ENCODE measurements around the gene PHF11. TPM values are rescaled to one million over a fixed set of nuclear protein-coding genes. Genes with fewer than 3 reads are reported as not detected.
"Not testable (repeated sequence)": the region's sequence is repeated elsewhere in the genome, so short reads cannot be mapped to it uniquely, and the experiment has no call there.

The PHF11 gene
- total RNA-seq, 3 donors from 2014 or later, result 35.6 to 50.5 (median 36.6) TPM

DNA sequence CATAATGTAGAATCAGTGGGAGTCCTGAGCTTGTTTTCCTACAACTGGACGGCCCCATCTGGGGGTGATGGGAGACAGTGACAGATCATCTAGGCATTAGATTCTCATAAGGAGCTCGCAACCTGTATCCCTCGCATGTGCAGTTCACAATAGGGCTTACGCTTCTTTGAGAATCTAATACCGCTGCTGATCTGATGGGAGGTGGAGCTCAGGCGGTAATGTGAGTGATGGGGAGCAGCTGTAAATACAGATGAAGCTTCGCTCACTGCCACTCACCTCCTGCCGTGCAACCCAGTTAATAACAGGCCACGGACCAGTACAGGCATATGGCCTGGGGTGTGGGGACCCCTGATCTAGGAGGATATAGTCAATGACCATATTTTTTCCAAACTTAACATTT lies 50.8 kb downstream of the PHF11 start:
- H3K4me3 Mint-ChIP-seq, result no peak overlapping the region
- DNase-seq (no peak), ATAC-seq (no peak)
- no peaks in the 10 kb centered on the region for H3K27me3 Mint-ChIP-seq (ENCODE audit: low read depth)
- no peaks in the 10 kb centered on the region for H3K4me1 Mint-ChIP-seq (ENCODE audit: low read depth)
- H3K36me3 Mint-ChIP-seq (ENCODE audit: insufficient read depth), result peaks cover 21% of the 10 kb centered on the region
- H3K9me3 Mint-ChIP-seq, result no peaks in the 10 kb centered on the region

DNA sequence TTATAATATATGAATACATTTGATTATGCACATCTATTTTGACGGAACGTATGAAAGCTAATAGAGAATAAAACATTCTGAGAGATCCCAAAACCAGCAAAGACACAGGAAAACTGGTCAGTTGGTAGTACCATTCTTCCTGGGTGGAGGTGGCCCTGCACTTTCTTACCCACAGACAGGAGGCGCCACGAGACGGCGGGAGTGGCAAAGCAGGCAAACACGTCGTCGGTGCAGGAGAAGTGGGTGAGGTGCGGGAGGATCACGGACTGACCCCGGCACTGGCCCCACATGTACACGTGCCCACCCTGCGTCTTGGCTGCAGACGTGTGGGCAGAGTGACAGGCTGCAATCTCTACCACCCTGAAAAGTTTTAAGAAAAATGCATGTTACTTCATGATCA lies 53.5 kb downstream of the PHF11 start:
- Mint-ChIP-seq H3K4me3 (no peak overlapping the region), H3K9me3 (no peaks in the 10 kb centered on the region), H3K36me3 (ENCODE audit: insufficient read depth) (peaks cover 28% of the 10 kb centered on the region), H3K4me1 (ENCODE audit: low read depth) (no peaks in the 10 kb centered on the region), H3K27me3 (ENCODE audit: low read depth) (no peaks in the 10 kb centered on the region)
- ATAC-seq (no peak), DNase-seq (no peak)

DNA sequence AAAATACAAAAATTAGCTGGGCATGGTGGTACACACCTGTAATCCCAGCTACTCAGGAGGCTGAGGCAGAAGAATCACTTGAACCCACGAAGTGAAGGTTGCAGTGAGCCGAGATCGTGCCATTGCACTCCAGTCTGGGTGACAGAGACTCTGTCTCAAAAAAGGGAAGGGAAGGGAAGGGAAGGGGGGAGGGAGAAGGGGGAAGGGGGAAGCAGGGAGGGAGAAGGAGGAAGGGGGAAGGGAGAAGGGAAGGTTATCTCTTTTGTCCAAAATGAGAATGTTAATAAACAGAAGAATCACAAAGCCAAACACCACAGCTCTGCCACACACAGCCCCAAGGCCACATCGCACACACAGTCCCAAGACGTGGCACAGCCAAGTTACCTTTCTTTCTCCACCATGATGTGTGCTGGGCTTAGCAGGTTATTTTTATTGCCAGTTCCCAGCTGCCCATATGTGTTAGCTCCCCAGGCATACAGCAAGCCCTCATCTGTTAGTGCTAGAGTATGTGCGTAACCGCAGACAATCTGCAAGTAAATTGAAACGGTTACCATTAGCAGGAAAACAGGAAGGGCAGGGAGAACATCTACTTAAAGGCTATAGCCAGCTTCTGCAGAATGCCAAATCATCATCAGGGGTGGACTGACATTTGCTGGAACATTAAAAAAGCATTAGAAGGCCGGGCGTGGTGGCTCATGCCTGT lies 55.3 kb downstream of the PHF11 start:
- no peaks in the 10 kb centered on the region for H3K9me3 Mint-ChIP-seq
- DNase-seq (no peak), ATAC-seq (no peak)
- H3K36me3 Mint-ChIP-seq (ENCODE audit: insufficient read depth), result peaks cover 31% of the 10 kb centered on the region
- no peaks in the 10 kb centered on the region for H3K4me1 Mint-ChIP-seq (ENCODE audit: low read depth)
- no peak overlapping the region for H3K4me3 Mint-ChIP-seq
- H3K27me3 Mint-ChIP-seq (ENCODE audit: low read depth), result no peaks in the 10 kb centered on the region

DNA sequence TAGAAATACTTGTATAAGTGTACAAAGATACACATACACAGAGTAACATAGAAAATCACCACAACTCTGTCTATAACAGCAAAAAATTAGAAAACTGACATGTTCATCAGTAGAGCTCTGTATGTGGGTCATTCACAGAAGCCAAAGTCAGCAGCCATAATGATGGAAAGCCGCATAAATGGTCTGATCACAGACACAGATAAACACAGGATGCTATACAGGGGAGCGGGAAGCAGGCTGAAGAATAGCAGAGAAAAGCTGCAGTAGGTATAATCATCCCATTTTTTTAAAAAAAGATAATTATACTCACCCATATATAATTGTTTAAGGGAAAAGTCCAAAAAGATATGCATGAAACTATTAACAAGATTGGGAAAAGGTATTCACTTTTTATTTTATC lies 58.1 kb downstream of the PHF11 start:
- DNase-seq (no peak), ATAC-seq (no peak)
- no peaks in the 10 kb centered on the region for H3K4me1 Mint-ChIP-seq (ENCODE audit: low read depth)
- H3K9me3 Mint-ChIP-seq, result no peaks in the 10 kb centered on the region
- no peaks in the 10 kb centered on the region for H3K27me3 Mint-ChIP-seq (ENCODE audit: low read depth)
- H3K36me3 Mint-ChIP-seq (ENCODE audit: insufficient read depth), result peaks cover 33% of the 10 kb centered on the region
- H3K4me3 Mint-ChIP-seq, result no peak overlapping the region

DNA sequence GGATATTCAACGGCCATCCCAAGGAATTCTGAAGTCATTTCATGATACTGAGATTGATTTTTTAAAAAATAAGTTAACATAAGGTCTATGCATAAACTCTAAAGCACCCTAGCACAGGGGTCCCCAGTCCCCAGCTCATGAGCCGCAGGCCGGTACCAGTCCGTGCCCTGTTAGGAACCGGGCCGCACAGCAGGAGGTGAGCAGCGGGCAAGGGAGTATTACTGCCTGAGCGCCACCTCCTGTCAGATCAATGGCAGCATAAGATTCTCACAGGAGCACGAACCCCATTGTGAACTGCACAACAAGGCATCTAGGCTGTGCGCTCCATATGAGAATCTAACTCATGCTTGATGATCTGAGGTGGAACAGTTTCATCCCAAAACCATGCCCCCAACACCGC lies 58.6 kb downstream of the PHF11 start:
- no peaks in the 10 kb centered on the region for H3K4me1 Mint-ChIP-seq (ENCODE audit: low read depth)
- H3K4me3 Mint-ChIP-seq, result no peak overlapping the region
- peaks cover 37% of the 10 kb centered on the region for H3K36me3 Mint-ChIP-seq (ENCODE audit: insufficient read depth)
- H3K27me3 Mint-ChIP-seq (ENCODE audit: low read depth), result no peaks in the 10 kb centered on the region
- ATAC-seq (no peak), DNase-seq (no peak)
- H3K9me3 Mint-ChIP-seq, result no peaks in the 10 kb centered on the region

DNA sequence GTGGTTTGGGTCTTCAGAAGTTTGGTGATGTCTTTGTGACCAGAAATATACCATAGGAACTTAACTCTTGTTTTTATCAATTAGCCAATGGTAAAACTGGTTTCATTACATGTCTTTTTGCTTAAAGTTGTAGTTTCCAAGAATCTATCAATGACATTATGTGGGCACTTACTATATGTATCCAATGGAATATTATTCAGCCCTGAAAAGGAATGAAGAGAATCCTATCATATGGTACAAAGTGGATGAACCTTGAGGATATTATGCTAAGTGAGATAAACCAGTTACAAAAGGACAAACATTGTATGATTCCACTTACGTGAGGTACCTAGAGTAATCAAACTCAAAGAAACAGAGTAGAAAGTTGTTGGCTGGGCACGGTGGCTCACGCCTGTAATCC lies 63.3 kb downstream of the PHF11 start:
- Mint-ChIP-seq H3K4me1 (ENCODE audit: low read depth) (no peaks in the 10 kb centered on the region), H3K9me3 (no peaks in the 10 kb centered on the region), H3K4me3 (no peak overlapping the region), H3K36me3 (ENCODE audit: insufficient read depth) (peaks cover 38% of the 10 kb centered on the region), H3K27me3 (ENCODE audit: low read depth) (no peaks in the 10 kb centered on the region)
- DNase-seq (no peak), ATAC-seq (no peak)

DNA sequence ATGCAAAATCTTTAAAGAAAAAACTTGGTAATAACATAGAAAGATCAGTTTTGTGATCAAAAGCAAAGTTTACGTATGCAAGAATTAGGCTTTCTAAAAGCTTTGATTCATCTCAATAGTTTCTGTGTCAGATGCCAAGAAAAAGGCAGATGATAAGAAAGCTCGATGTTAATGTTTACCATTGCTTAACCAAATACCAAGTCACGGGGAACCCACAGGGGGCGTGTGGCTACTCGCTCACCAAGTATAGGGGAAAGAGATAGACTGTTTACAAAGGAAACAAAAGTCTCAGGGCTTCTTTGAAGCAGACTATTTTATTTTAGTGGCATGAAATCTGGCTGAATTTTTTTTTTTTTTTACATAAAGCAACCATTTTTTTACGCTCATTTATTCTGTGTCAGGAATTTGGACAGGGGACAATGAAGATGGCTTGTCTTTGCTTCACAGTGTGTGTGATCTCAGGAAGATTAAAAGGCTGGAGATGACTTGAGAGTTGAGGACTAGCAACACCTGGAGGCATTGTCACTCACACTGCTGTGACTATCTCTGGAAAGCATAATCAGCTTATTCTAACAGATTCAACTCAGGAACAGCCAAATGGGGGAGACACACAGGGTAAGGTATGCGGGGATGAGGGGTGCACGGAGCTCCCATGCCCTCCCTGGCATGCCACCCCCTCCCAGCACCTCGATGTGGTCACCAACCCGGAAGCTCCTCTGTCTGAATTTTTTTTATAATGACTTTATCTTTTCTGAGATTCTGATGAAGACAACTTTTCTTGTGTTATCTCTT lies 64.7 kb downstream of the PHF11 start:
- Mint-ChIP-seq H3K4me3 (no peak overlapping the region), H3K9me3 (no peaks in the 10 kb centered on the region), H3K36me3 (ENCODE audit: insufficient read depth) (peaks cover 31% of the 10 kb centered on the region), H3K27me3 (ENCODE audit: low read depth) (no peaks in the 10 kb centered on the region), H3K4me1 (ENCODE audit: low read depth) (no peaks in the 10 kb centered on the region)
- ATAC-seq (no peak), DNase-seq (no peak)

DNA sequence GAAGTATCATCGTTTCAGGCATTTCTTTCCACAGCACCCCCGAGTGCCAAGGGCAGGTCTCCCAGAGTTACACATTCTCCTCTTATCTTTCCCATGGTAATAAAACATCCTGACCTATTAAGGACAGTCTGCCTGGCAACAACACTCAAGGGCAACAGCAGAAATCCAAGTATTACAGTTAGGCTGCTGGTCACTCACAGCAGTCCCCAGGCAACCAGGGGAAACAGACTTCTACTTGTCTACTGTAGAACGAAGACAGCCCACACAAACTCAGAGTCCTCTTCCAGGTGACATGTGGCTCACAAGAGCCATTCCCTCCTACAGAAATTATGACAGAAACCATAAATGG lies 65.3 kb downstream of the PHF11 start:
- H3K4me1 Mint-ChIP-seq (ENCODE audit: low read depth), result no peaks in the 10 kb centered on the region
- H3K36me3 Mint-ChIP-seq (ENCODE audit: insufficient read depth), result peaks cover 31% of the 10 kb centered on the region
- DNase-seq (no peak), ATAC-seq (no peak)
- no peaks in the 10 kb centered on the region for H3K27me3 Mint-ChIP-seq (ENCODE audit: low read depth)
- no peaks in the 10 kb centered on the region for H3K9me3 Mint-ChIP-seq
- H3K4me3 Mint-ChIP-seq, result no peak overlapping the region

DNA sequence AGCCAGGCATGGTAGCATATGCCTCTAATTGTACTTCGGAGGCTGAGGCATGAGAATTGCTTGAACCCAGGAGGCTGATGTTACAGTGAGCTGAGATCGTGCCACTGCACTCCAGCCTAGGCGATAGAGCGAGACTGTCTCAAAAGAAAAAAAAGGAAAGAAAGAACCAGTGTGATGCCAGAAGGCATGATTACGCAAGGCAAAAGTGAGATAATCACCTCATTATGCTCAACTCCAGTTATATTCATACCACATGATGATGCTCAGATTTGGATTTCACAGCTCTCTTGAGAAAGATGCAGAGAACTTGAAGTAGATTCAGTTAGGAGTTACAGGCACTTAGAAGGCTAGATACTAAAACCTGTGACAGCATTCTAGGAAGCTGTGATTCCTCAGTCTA lies 67.8 kb downstream of the PHF11 start:
- Mint-ChIP-seq H3K9me3 (no peaks in the 10 kb centered on the region), H3K4me3 (no peak overlapping the region), H3K36me3 (ENCODE audit: insufficient read depth) (peaks cover 40% of the 10 kb centered on the region), H3K4me1 (ENCODE audit: low read depth) (peaks cover 2% of the 10 kb centered on the region), H3K27me3 (ENCODE audit: low read depth) (no peaks in the 10 kb centered on the region)
- DNase-seq (no peak), ATAC-seq (no peak)

DNA sequence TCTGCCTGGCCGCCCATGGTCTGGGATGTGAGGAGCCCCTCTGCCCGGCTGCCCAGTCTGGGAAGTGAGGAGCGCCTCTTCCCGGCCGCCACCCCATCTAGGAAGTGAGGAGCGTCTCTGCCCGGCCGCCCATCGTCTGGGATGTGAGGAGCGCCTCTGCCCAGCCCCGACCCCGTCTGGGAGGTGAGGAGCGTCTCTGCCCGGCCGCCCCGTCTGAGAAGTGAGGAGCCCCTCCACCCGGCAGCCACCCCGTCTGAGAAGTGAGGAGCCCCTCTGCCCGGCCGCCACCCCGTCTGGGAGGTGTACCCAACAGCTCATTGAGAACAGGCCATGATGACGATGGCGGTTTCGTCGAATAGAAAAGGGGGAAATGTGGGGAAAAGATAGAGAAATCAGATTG lies 69.7 kb downstream of the PHF11 start:
- H3K9me3 Mint-ChIP-seq; DNase-seq; H3K4me3 Mint-ChIP-seq; ATAC-seq; H3K27me3 Mint-ChIP-seq (ENCODE audit: low read depth): not testable (repeated sequence)
- H3K36me3 Mint-ChIP-seq (ENCODE audit: insufficient read depth), result peaks cover 29% of the 10 kb centered on the region
- H3K4me1 Mint-ChIP-seq (ENCODE audit: low read depth), result peaks cover 12% of the 10 kb centered on the region

DNA sequence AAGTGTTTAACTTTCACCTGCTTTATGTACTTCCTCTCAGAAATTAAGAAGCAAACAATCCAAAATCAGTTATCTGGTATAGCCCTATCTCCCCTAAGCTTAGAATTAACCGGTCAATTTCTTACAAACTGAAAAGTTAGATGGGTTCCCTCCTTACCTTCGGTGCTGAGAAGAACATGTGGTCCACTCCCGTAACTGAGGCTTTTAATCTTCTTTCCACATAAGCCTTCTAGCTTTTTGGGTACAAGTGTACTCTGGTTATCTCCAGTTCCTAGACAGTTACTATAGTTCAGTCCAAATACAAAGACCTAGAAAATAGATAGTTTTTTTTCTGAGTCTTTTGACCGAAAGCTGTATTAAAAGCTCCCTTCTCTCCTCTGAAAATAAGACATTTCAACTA lies 70.7 kb downstream of the PHF11 start:
- Mint-ChIP-seq H3K4me3 (no peak overlapping the region), H3K9me3 (no peaks in the 10 kb centered on the region), H3K27me3 (ENCODE audit: low read depth) (no peaks in the 10 kb centered on the region), H3K4me1 (ENCODE audit: low read depth) (peaks cover 22% of the 10 kb centered on the region), H3K36me3 (ENCODE audit: insufficient read depth) (peaks cover 24% of the 10 kb centered on the region)
- ATAC-seq (no peak), DNase-seq (no peak)

DNA sequence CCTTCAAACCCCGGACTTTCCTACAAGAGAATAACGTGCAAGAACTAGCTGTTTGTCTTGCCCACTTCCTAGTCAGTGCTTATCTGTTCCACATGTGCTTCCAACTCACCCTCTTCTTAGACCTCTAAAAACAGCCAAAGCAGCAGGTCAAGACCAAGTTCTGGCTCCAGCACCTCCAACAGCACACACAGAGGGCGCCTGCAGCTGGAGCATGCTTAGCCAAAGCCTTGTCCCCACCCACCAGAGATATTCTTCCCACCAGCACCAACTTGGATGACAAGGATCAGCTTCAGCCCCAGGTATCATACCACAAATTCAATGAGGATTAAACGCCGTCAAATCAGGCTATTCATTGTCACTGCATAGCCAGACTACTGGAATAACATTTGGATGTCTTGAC lies 71.7 kb downstream of the PHF11 start:
- no peaks in the 10 kb centered on the region for H3K27me3 Mint-ChIP-seq (ENCODE audit: low read depth)
- DNase-seq, result no peak
- no peak overlapping the region for H3K4me3 Mint-ChIP-seq
- ATAC-seq, result no peak
- peaks cover 26% of the 10 kb centered on the region for H3K4me1 Mint-ChIP-seq (ENCODE audit: low read depth)
- H3K9me3 Mint-ChIP-seq, result no peaks in the 10 kb centered on the region
- H3K36me3 Mint-ChIP-seq (ENCODE audit: insufficient read depth), result peaks cover 21% of the 10 kb centered on the region

DNA sequence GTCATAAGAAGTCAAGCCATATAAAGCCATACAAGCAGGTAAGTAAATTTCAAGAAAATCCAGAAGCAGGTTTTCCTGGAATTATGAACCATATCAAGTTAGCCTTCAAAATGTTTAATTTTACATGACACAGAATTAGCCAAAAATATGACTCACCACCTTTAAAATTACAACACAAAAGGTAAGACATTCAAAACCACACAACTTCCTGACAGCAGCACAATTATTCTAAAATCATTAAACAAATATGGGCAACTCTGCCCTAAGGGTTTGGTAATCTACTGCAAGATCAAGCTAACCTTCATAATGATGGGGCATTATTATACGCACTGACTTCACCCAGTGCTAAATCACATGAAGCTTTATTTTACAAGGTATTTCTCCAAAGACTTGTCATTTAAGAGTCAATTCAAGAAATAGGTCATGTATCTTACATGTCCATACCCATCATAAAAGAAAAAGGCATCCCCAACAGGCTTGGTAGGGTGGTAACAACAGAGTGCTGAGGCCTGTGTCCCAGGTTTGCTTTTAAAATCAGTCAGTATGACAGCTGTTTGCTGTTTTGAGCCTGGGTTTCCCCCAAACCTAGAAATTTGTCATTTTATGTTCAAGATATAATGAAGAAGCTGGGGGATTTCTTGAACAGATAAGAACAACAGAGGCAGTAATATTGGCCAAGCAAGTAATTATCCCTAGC lies 74.4 kb downstream of the PHF11 start:
- Mint-ChIP-seq H3K36me3 (ENCODE audit: insufficient read depth) (peaks cover 18% of the 10 kb centered on the region), H3K4me1 (ENCODE audit: low read depth) (peaks cover 29% of the 10 kb centered on the region), H3K4me3 (no peak overlapping the region), H3K9me3 (no peaks in the 10 kb centered on the region), H3K27me3 (ENCODE audit: low read depth) (no peaks in the 10 kb centered on the region)
- no peak for DNase-seq
- peak; percentile 82 to 86 for ATAC-seq

DNA sequence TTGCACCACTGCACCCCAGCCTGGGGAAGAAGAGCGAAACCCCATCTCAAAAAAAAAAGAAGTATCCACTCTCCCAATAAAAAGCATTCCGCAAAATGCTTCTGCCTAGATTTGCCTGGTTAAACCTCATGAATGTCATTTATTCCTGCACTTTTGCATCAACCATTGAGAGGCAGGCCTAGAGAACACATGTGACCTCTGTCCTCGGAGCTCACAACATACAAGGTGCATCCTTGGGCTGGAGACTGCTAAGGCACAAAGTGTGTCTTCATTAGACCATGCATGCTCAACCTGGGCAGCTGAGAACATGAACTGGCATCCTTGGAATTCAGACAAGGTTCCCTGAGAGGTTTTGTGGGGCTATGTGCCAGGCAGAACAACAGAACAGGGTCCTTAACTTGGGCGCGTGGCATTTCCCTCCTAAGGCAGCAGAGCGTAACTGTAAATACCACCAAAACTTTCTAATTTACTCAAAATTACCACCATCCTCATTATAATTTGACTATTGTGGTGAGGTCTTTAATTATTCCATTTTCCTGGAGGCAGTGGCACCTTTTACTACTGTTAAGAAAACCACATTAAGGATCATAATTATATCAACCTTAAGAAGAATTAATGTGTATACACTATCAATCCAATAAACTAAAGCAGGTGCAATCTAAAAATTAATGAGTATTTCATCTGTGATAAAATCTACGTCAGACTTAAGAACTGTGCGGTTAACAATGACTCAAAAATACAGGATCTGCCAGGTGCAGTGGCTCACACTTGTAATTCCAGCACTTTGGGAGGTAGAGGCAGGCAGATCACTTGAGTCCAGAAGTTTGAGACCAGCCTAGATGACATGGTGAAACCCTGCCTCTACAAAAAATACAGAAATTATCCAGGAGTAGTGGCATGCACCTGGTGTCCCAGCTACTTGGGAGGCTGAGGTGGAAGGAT lies 75.8 kb downstream of the PHF11 start:
- H3K36me3 Mint-ChIP-seq (ENCODE audit: insufficient read depth), result peaks cover 14% of the 10 kb centered on the region
- peaks cover 29% of the 10 kb centered on the region for H3K4me1 Mint-ChIP-seq (ENCODE audit: low read depth)
- DNase-seq, result no peak
- no peak overlapping the region for H3K4me3 Mint-ChIP-seq
- no peak for ATAC-seq
- H3K9me3 Mint-ChIP-seq, result no peaks in the 10 kb centered on the region
- H3K27me3 Mint-ChIP-seq (ENCODE audit: low read depth), result no peaks in the 10 kb centered on the region
